ENCODE results near the gene TRPV4.
"Not testable (repeated sequence)": the region's sequence is repeated elsewhere in the genome, so short reads cannot be mapped to it uniquely, and the experiment has no call there.

Gene TRPV4

GRCh38 chr12:109833307-109834189 is at the start of gene TRPV4:
TRPV4 (minus strand) TSS chr12:109833398; CDS start chr12:109814796, 18,602 bp downstream.
- DNase-seq (ENCODE audit: low spot score) = no peak

DNA sequence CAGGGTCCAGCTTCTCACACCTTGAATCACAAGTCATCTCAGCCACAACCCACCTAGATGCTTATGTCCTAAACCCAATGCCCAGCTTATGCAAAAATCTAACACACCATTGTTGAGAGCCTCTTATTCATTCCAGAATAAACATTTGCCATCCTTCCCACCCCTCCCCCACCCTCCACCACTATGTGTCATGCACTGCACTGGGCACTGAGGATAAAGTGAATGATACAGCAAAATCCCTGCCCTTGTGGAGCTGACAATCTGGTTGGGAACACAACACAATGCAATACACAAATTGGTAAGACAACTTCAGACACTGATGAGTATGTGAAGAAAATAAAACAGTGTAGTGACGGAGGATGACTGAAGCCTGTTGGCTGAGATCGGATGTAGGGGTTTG is 48.6 kb upstream of the TRPV4 start:
- DNase-seq (ENCODE audit: low spot score) = no peak

DNA sequence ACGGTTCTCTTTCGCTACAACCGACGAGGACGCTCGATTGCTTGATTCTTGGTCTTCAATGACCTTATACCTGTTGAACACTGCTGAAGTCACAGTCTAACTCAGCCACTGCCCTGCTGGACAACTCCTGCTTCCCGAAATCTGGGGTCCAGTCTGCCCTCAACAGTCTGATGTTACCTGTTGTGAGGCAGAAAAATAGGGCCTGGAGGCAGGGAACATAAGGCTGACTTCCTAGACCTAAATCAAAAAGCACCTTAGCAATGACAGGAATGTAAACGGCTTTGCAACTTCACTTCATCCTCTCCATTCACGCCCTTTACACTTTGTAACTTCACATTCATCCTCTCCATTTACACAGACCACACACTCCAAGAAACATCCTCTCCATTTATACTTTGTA is 47.7 kb upstream of the TRPV4 start:
- DNase-seq (ENCODE audit: low spot score) = no peak

- peak; percentile 88 for DNase-seq (ENCODE audit: low spot score)
Observed at GRCh38 chr12:109880043-109880931, 47.1 kb upstream of the TRPV4 start, which contains the start of gene GLTP. GLTP (minus strand) TSS chr12:109880541; CDS start chr12:109880374, 167 bp downstream.

- DNase-seq (ENCODE audit: low spot score) = no peak
Observed at GRCh38 chr12:109879351-109880042, 46.3 kb upstream of the TRPV4 start.

- DNase-seq (ENCODE audit: low spot score) = no peak
Observed at GRCh38 chr12:109878749-109879148, 45.6 kb upstream of the TRPV4 start.

DNA sequence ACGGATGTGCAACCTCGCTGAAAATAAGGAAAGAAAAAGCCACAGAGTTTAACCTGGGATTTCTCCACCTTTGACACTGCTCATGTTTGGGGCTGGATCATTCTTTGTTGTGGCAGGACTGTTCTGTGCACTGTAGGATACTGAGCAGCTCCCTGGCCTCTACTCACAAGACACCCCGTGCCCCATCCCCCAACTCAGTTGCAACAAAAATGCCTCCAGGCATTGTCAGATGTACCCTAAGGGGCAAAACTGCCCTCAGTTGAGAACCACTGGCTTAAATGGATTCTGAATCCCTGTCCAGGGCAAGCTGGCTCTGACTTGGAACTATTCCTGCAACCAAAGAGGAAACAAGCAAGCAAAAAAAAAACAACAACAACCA is 45.0 kb upstream of the TRPV4 start:
- DNase-seq (ENCODE audit: low spot score) = no peak

GRCh38 chr12:109877504-109878246 is 44.5 kb upstream of the TRPV4 start:
- DNase-seq (ENCODE audit: low spot score) = no peak

DNA sequence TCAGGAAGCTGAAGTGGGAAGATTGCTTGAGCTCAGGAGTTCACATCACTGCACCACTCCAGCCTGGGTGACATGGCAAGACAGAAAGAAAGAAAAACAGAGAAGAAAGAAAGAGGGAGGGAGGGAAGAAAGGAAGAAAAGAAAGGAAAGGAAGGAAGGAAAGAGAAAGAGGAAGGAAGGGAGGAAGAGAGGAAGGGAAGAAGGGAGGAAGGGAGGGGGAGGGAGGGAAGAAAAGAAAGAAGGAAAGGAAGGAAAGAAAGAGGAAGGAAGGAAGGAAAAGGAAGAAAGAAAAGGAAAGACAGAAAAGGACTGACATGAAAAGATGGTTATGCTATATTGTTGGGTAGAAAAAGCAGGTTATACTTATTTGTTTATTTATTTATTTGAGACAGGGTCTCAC is 43.2 kb upstream of the TRPV4 start:
- DNase-seq (ENCODE audit: low spot score) = no peak

GRCh38 chr12:109875572-109876131 is 42.5 kb upstream of the TRPV4 start:
- DNase-seq (ENCODE audit: low spot score) = no peak

GRCh38 chr12:109873653-109874052 is 40.5 kb upstream of the TRPV4 start:
- DNase-seq (ENCODE audit: low spot score) = no peak

DNA sequence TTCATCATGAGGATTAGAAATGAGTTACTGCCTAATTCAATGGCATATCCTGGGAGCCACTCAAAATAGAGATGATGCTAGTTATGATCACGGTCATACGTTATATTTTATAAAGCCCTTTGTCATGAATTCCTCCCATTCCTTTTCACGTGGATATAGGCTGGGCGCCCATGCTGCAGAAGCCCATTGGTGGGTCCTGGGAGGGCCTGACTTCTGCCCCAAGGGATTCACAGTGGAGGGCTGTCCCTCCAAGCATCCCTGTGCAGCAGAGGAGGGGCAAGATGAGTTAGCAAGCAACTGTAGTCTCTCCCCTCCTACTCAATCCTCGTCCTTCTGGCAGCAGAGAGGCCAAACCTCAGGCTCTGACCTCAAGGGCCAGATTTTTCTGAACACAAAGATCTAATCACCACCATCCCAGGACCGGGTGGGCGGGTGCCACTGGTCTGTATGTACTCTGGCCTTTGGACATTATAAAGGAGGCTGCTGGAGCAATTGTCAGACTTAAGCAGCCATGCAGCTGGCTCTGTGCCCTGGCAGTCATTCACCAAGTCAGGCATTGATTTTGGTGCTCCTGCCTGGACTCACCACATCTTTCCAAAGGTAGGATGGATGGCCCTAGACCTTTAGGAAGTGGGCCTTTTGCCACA is 38.6 kb upstream of the TRPV4 start:
- DNase-seq (ENCODE audit: low spot score) = no peak

GRCh38 chr12:109870648-109871047 is 37.5 kb upstream of the TRPV4 start:
- DNase-seq (ENCODE audit: low spot score) = no peak

DNA sequence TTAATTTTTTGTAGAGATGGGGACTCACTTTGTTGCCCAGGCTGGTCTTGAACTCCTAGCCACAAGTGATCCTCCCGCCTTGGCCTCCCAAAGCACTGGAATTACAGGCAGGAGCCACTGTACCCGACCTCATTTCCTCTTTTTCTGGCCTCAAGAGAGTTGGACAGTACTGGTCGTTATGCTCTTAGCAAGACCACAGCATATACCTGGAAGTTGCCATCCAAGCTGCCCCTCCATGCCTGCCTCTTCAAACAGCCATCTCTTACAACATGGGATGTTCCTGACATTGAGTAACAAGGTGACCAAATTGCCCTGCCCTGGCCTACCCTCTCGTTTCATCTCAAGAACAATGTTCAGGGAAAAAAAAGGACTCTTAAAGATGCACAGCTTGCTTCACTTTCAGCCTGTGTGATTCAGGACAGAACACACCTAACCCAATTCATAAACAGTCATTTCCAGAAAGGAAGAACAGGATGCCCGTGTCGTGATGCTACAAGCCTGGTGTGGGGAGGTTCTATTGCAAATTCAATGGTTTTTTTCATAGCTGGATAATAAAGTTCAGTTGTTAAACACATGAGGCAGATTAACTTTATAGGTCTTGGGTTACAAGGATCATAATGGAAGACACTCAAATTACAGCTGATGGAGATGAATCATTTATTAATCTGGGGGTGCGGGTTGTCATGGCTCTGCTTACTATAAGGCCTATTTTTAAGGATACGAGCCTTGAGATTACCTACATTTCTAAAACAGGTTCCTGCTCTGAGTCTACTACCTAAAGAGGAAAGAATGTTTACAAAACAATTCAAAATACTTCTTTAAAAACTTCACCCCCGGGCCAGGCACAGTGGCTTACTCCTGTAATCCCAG is 35.2 kb upstream of the TRPV4 start:
- no peak for DNase-seq (ENCODE audit: low spot score)

DNA sequence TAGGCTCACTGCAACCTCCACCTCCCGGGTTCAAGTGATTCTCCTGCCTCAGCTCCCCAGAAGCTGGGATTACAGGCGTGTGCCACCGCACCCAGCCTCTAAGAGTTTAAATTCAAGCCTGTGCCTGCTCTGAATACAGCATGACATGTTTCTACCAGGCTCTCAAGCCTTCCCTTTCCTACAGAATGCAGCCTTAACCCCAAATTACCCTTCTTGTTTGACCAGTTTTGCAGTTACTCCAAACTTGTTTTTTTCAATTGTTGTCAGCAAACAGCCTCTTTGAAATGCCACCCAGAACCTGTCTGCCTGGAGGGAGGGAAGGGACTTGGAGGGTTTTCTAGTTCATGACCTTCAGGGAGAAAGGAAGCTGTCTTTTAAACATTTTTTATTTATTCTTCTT is 31.7 kb upstream of the TRPV4 start:
- DNase-seq (ENCODE audit: low spot score) = no peak

GRCh38 chr12:109863847-109864712 is 30.9 kb upstream of the TRPV4 start:
- DNase-seq (ENCODE audit: low spot score) = no peak

DNA sequence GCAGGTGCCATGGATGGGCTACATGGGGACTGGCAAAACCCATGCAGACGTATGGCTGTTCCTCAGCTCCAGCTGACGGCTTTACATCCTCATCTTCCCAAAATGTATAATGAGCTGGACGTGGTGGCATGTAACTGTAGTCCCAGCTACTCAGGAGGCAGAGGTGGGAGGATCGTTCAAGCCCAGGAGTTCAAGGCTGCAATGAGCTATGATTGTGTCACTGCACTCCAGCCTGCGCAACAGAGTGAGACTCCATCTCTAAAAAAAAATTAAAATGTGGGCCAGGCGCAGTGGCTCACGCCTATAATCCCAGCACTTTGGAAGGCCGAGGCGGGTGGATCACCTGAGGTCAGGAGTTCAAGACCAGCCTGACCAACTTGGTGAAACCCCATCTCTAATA is 29.3 kb upstream of the TRPV4 start:
- not testable (repeated sequence) for DNase-seq (ENCODE audit: low spot score)

GRCh38 chr12:109861689-109862314 is 28.6 kb upstream of the TRPV4 start:
- DNase-seq (ENCODE audit: low spot score) = no peak
